Measurements from ENCODE around the gene KCTD18. TPM values are rescaled to one million over a fixed set of nuclear protein-coding genes. Genes with fewer than 3 reads are reported as not detected.
A peak's percentile ranks its signal among the peaks of the same experiment; 100 is the strongest.

Gene KCTD18
- total RNA-seq (2021; fragmentation: NEBNext Ultra II Directional; extraction: Animal tissue kit (Norgen Biotek cat#: 25700)) (3.1 and 3.3 TPM in 2 replicates), polyA plus RNA-seq (2011; rRNA removed) (1.6 and 2.1 TPM in 2 replicates), polyA minus RNA-seq (2011; rRNA and poly(A)+ RNA removed) (1.8 and 2.7 TPM in 2 replicates)
- 2.9 TPM for polyA plus RNA-seq (2011; cell fraction: cytosol; rRNA removed)
- 2.0 TPM for polyA plus RNA-seq (2011; cell fraction: nucleus; rRNA removed)
- polyA plus RNA-seq (2012, experiment 1 of 2): 1.9 to 3.3 TPM (median 2.3 TPM) in 4 replicates
- polyA plus RNA-seq (2012, experiment 2 of 2): 0.37 TPM
- polyA plus RNA-seq (2013, experiment 1 of 2): 2.1 TPM
- polyA plus RNA-seq (2013, experiment 2 of 2): 1.7 TPM
- 1.8 TPM for polyA minus RNA-seq (2011; cell fraction: cytosol; rRNA and poly(A)+ RNA removed)
- 2.6 TPM for polyA minus RNA-seq (2011; cell fraction: nucleus; rRNA and poly(A)+ RNA removed)
- long read RNA-seq, experiment 1: 0 reads
- long read RNA-seq, experiment 2: 0 reads

- peak; percentile 56 to 92 for DNase-seq (ENCODE audit: low read depth in 1 of 2, low spot score in 2 of 2)
- Histone ChIP-seq H3K27me3 (replicated peaks in 1 of 4; ENCODE audit: control insufficient read depth in 3 of 4, extremely low read depth in 1 of 4, insufficient read depth in 3 of 4, low read length in 3 of 4) (no peaks in the 10 kb centered on the region; a peak in 1 of 7 replicates), H2BK120ac (replicated peaks; ENCODE audit: low read depth, low read length) (no peak within 1 kb of the TSS), H3K14ac (ENCODE audit: insufficient read length) (no peak within 1 kb of the TSS), H4K5ac (ENCODE audit: insufficient read length, low read depth, low read length) (peak within 1 kb of the TSS; percentile 71), H2BK15ac (ENCODE audit: low read length) (no peak within 1 kb of the TSS), H3K79me2 (ENCODE audit: control insufficient read depth in 1 of 2, insufficient read depth in 2 of 2, low read length in 2 of 2) (no peaks in the 10 kb centered on the region), H3K56ac (replicated peaks; ENCODE audit: insufficient read length, low read depth, low read length) (peak within 1 kb of the TSS; percentile 27), H3K4me2 (ENCODE audit: insufficient read depth in 1 of 2, low read depth in 2 of 2, low read length in 2 of 2) (peak within 1 kb of the TSS; percentile 87 to 90), H4K91ac (replicated peaks; ENCODE audit: insufficient read length, low read length) (peak within 1 kb of the TSS; percentile 11), H4K8ac (ENCODE audit: extremely low read depth, insufficient read depth, low read length) (peak within 1 kb of the TSS; percentile 47), H2AK5ac (ENCODE audit: low read depth, low read length) (no peak within 1 kb of the TSS), H3K4ac (replicated peaks; ENCODE audit: insufficient read length, low read depth, low read length) (peak within 1 kb of the TSS; percentile 74), H3K9ac (replicated peaks in 1 of 4; ENCODE audit: extremely low read depth in 1 of 4, low read depth in 3 of 4, low read length in 3 of 4) (peak within 1 kb of the TSS; percentile 16 to 84 (median 45); a peak in 5 of 7 replicates), H3K79me1 (ENCODE audit: low read depth, low read length) (0 out of 2 replicates have a peak, but pooled peaks cover 2% of the 10 kb centered on the region), H3K27ac (ENCODE audit: low read depth, low read length) (no peak within 1 kb of the TSS), H3K23ac (ENCODE audit: insufficient read length) (no peak within 1 kb of the TSS), H3K9me3 (ENCODE audit: insufficient read depth in 2 of 2, low read depth in 1 of 2, low read length in 1 of 2) (no peaks in the 10 kb centered on the region), H3K36me3 (ENCODE audit: control insufficient read depth in 2 of 4, insufficient read depth in 4 of 4, low read length in 3 of 4) (no peaks in the 10 kb centered on the region), H3K4me3 (ENCODE audit: extremely low read depth in 1 of 4, insufficient read depth in 2 of 4, low read depth in 3 of 4, low read length in 4 of 4) (peak within 1 kb of the TSS; percentile 56 to 84 (median 73)), H2AFZ (ENCODE audit: low read length) (peak within 1 kb of the TSS; percentile 86), H3K4me1 (replicated peaks in 1 of 4; ENCODE audit: control insufficient read depth in 3 of 4, insufficient read depth in 4 of 4, low read length in 3 of 4) (peaks cover 0 to 3% (median under 1%) of the 10 kb centered on the region in 4 experiments; a peak in 2 of 7 replicates), H2BK12ac (ENCODE audit: low read depth, low read length) (no peak within 1 kb of the TSS; the same call in 1 of the 2 replicates), H2BK20ac (ENCODE audit: low read length) (no peak within 1 kb of the TSS), H3K23me2 (ENCODE audit: low read depth, low read length) (peaks cover 9% of the 10 kb centered on the region), H2BK5ac (ENCODE audit: low read depth, low read length) (no peak within 1 kb of the TSS; the same call in 1 of the 2 replicates), H4K20me1 (replicated peaks in 1 of 2; ENCODE audit: control insufficient read depth in 1 of 2, insufficient read depth in 2 of 2, low read length in 2 of 2) (no peaks in the 10 kb centered on the region), H3K18ac (ENCODE audit: extremely low read depth, low read length) (peak within 1 kb of the TSS; percentile 92)
- WGBS, 2 experiments (ENCODE audit: extremely low coverage in 1 of 2, insufficient coverage in 1 of 2, insufficient read length in 1 of 2, insufficient replicate concordance in 2 of 2, low coverage in 1 of 2, low lambda C conversion rate in 2 of 2, missing lambda C conversion rate in 1 of 2): 6% methylated on average over 44 of the region's 78 CpGs; no CpG with 5 or more reads in 1 of the 2 experiments
- ChIA-PET POLR2A (ENCODE audit: partially characterized antibody) (interaction anchor here (1.0 to 2.0 kb wide), 3 partner anchors 16 to 29 kb away, joined by 3 to 8 read pairs (median 4); partner anchors contain the start of gene SGO2), CTCF (ENCODE audit: partially characterized antibody) (interaction anchor here (0.7 to 4.2 kb wide), 12 partner anchors 12 to 525 kb away, joined by 3 to 49 read pairs (median 4); partner anchors contain the start of gene SGO2)
- FAIRE-seq: no peak
- TF ChIP-seq ASH2L (IDR thresholded peaks at IDR 0.05; ENCODE audit: low read length): peak; percentile 70
- TF ChIP-seq CREB1 (IDR thresholded peaks at IDR 0.05): peak; percentile 53; the same call in 1 of the 2 replicates
- TF ChIP-seq TAF1 (IDR thresholded peaks at IDR 0.05; ENCODE audit: low read depth, low read length): peak; percentile 57
- no peak for TF ChIP-seq ZNF274 (IDR thresholded peaks at IDR 0.05; ENCODE audit: borderline replicate concordance, extremely low read depth, low read length)
- TF ChIP-seq JUND (IDR thresholded peaks at IDR 0.05; ENCODE audit: low read length): no peak
- TF ChIP-seq POLR2A (IDR thresholded peaks at IDR 0.05; ENCODE audit: control extremely low read depth in 1 of 2, low read depth in 2 of 2, low read length in 2 of 2): peak; percentile 33 to 63
- no peak for TF ChIP-seq CEBPB (IDR thresholded peaks at IDR 0.05; ENCODE audit: low read depth, low read length)
- no peak for TF ChIP-seq NRF1 (IDR thresholded peaks at IDR 0.05; ENCODE audit: low read depth, low read length)
- TF ChIP-seq PHF8 (conservative IDR thresholded peaks at IDR 0.05; ENCODE audit: low read depth, low read length): peak; percentile 60
- TF ChIP-seq TAF7 (optimal IDR thresholded peaks at IDR 0.05; ENCODE audit: borderline replicate concordance, low read depth, low read length): peak; percentile 66
- TF ChIP-seq BACH1 (IDR thresholded peaks at IDR 0.05; ENCODE audit: low read length): peak; percentile 94
Observed at GRCh38 chr2:200509612-200510433, at the start of gene KCTD18. TSS of gene KCTD18 (minus strand) at chr2:200510068. CDS start at chr2:200507016, 3,052 bp downstream.
